SK-N-SH (cell line): ENCODE measurements around the gene DPF3.

Source experiments
- CTCF ChIP-seq: fragments of 200-600 bp; sonication (generic); IDR thresholded peaks from 2 replicates; pipeline ENCODE4 v1.6.1; 2017; ENCODE audit warnings: antibody characterized with exemption, mild to moderate bottlenecking, moderate library complexity
- EP300 ChIP-seq, 2 experiments: IDR thresholded peaks; 2 replicates each; pipeline versions ENCODE4 v1.4.0 to v1.6.1; 2012; ENCODE audit warnings: borderline replicate concordance in 1 of 2, low read depth in 1 of 2, low read length in 1 of 2
- GATA2 ChIP-seq: sonication (generic); formaldehyde crosslinking; IDR thresholded peaks from 2 replicates; pipeline ENCODE4 v1.5.0; 2020; ENCODE audit warnings: mild to moderate bottlenecking, missing genetic modification reagents
- MXI1 ChIP-seq: IDR thresholded peaks from 2 replicates; pipeline ENCODE4 v1.6.1; 2012; ENCODE audit warnings: mild to moderate bottlenecking, low read depth, low read length, improper control_type of control experiment
- NFIC ChIP-seq: IDR thresholded peaks from 2 replicates; pipeline ENCODE4 v1.4.0; 2012; ENCODE audit warnings: borderline replicate concordance
- POLR2AphosphoS5 ChIP-seq: IDR thresholded peaks from 2 replicates; pipeline ENCODE4 v1.6.1; 2012; ENCODE audit warnings: low read depth, low read length
- RAD21 ChIP-seq: IDR thresholded peaks from 2 replicates; pipeline ENCODE4 v1.6.1; 2012; ENCODE audit warnings: mild to moderate bottlenecking, low read length
- RCOR1 ChIP-seq: fragments of 150-350 bp; IDR thresholded peaks from 2 replicates; pipeline ENCODE4 v1.6.1; 2017; ENCODE audit warnings: antibody characterized with exemption, low read length
- TAF1 ChIP-seq: IDR thresholded peaks from 2 replicates; pipeline ENCODE4 v1.6.1; 2012; ENCODE audit warnings: low read depth, mild to moderate bottlenecking, low read length, moderate library complexity, borderline replicate concordance

DNA sequence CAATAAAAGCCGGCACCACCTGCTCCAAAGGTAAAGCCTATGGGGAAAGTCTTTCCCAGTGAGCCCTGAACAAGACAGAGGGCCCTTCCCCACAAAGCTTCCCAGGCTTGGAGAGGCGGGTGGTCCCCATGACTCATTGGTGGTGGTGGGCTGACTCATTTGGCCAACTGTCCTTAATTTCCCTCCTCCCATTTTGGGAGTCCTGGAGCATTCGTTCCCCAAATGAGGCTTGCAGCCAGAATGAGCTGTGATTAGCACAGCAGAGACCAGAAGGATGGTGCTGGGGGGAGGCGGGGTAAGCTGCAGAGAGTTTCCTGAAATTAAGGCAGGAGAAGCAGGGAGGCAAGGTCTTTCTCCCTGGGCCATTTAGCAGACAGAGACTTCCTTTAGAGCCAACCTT, 241.7 kb downstream of the DPF3 start:
- TF ChIP-seq MXI1 (no peak), CTCF (no peak), GATA2 (no peak), TAF1 (no peak), EP300 (IDR thresholded peaks at IDR 0.05; ENCODE audit: borderline replicate concordance in 1 of 2, low read depth in 1 of 2, low read length in 1 of 2) (no peak), RAD21 (no peak), POLR2AphosphoS5 (no peak), RCOR1 (no peak), NFIC (no peak)
